Stimulated activated CD8-positive, alpha-beta memory T cell treated with anti-CD3 and anti-CD28 coated beads, Interleukin-2, amount 100 ng/mL, for 1 hour (primary cell): ENCODE results near the gene DBNL.

ENCODE experiments used
- DNase-seq, 2 donors: peaks; one replicate each; pipeline ENCODE4 v3.0.0-alpha.2; 2020; ENCODE audit warnings: low read depth in 2 of 2

The DBNL gene

GRCh38 chr7:44098092-44099068 is 53.9 kb downstream of the DBNL start:
- DNase-seq = no peak

GRCh38 chr7:44099669-44100068 is 55.2 kb downstream of the DBNL start:
- DNase-seq = no peak

GRCh38 chr7:44100458-44101302 is 56.2 kb downstream of the DBNL start:
- no peak for DNase-seq

- no peak for DNase-seq
Observed at GRCh38 chr7:44101303-44101965, 56.9 kb downstream of the DBNL start.

- no peak for DNase-seq
Observed at GRCh38 chr7:44101966-44102845, 57.7 kb downstream of the DBNL start.

- no peak for DNase-seq
Observed at GRCh38 chr7:44102846-44103565, 58.5 kb downstream of the DBNL start.

- no peak for DNase-seq
Observed at GRCh38 chr7:44103566-44103922, 59.0 kb downstream of the DBNL start.

- DNase-seq = no peak
Observed at GRCh38 chr7:44103923-44104859, 59.7 kb downstream of the DBNL start, which contains the start of gene AEBP1. Gene AEBP1, plus strand, starts transcription at chr7:44104345. Its CDS starts 321 bp downstream, at chr7:44104666.

- DNase-seq = no peak
Observed at GRCh38 chr7:44104860-44105771, 60.6 kb downstream of the DBNL start.

- no peak for DNase-seq
Observed at GRCh38 chr7:44105832-44106231, 61.3 kb downstream of the DBNL start.

- DNase-seq = no peak
Observed at GRCh38 chr7:44106311-44107065, 62.0 kb downstream of the DBNL start.

- DNase-seq = no peak
Observed at GRCh38 chr7:44107116-44107960, 62.8 kb downstream of the DBNL start.

- no peak for DNase-seq
Observed at GRCh38 chr7:44107961-44108767, 63.7 kb downstream of the DBNL start.

- no peak for DNase-seq
Observed at GRCh38 chr7:44108768-44109750, 64.6 kb downstream of the DBNL start.
